ENCODE measurements around the gene RHOU.
"Not testable (repeated sequence)": the region's sequence is repeated elsewhere in the genome, so short reads cannot be mapped to it uniquely, and the experiment has no call there.

RHOU gene

DNA sequence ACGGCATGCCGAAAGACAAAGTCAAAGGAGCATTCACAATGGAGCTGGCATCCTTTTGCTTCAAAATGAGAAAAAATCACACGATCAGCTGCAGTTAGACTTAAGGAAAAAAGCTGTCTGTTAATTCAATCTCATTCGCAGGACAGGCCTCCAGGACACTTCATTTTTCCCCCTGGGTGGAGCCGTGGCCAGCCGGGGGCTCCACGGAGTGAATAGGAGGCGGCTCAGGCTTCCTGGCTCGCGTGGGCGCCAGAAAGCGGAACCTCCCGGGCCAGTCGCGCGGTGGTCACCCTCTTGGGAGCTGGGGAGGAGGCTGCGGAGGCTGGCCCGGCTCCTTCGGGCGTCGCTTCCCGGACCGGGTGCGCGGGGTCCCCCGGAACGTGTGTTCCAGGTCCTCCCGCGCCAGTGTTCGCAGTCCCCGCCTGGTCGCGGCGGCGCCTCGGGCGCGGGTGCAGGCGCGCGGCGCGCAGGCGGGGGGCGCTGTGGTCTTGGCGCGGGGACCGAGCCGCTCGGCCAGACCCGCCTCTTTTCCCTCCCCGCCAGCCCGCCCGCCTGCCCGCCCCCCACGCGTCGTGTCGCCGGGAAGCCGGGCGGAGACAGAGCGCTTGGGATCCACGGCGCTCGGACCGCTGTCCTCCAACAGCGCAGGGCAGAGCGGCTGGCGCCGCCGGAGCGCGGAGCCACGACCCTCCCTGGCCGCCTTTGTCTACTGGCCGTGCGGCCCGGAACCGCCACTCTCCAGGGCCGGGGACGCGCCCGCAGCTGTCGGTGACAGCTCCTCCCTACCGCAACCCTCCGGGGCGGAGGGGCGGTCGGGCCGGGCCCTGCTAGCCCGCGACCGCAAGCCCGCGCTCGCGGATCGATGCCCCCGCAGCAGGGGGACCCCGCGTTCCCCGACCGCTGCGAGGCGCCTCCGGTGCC, at the start of gene RHOU:
RHOU (plus strand) TSS at position 599 of the 921 bp plus-strand sequence; CDS start at position 863, 264 bp downstream.
- peak; percentile 89 for DNase-seq

DNA sequence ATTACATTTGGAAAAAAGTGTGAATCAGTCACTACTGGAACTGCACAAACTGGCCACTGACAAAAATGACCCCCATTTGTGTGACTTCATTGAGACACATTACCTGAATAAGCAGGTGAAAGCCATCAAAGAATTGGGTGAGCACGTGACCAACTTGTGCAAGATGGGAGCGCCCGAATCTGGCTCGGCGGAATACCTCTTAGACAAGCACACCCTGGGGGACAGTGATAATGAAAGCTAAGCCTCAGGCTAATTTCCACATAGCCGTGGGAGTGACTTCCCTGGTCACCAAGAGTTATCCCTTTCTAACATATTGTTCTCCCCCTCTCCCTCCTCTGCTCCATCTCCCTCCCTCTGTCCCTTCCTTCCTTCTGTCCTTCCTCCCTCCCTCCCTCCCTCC, 47.7 kb upstream of the RHOU start:
- DNase-seq, result no peak

DNA sequence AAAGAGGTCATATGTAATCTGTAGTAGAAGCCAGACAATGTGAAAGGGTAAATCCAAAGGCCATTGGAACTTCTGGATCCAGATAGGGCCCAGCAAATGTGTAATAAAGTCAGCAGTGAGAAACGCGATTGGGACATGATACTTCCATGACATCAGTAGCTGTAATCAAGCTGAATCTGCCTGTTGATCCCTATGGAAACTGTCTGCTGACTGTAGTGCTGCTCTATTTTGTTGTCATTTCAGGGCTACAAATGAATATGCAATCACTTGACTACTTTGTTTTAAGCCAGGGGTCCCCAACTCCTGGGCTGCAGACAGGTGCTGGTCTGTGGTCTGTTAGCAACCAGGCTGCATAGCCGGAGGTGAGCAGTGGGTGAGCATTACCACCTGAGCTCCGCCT, 46.0 kb upstream of the RHOU start:
- no peak for DNase-seq

DNA sequence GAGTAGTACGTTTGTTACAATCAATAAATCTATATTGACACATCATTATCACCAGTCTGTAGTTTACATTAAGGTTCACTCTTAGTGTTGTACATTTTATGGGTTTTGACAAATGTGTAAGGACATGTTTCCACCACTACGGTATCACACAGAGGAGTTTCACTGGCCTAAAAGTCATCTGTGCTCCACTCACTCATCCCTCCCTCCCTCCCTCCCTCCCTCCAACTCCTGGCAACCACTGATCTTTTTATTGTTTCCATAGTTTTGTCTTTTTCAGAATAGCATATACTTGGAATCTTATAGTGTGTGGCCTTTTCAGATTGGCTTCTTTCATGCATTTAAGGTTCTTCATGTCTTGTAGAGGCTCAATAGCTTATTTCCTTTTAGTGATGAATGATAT, 44.1 kb upstream of the RHOU start:
- no peak for DNase-seq

DNA sequence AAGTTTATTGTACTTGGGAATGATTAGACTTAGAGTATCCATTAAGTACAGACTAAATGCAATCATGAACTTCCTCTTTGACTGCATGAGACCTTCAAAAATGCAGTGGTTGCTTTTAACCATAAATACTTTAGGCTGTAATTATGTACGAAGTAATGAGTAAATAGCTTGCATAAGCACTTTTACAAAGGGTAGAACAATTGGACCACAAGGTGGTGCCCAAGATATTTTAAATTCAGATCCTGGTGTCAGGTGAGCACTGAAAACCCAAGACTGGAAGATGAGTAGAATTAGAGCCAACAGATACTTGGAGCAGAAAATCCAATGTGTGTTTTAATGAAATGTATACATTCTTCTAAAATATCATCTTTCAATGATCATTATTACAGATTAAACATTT, 43.4 kb upstream of the RHOU start:
- DNase-seq, result peak; percentile 78

DNA sequence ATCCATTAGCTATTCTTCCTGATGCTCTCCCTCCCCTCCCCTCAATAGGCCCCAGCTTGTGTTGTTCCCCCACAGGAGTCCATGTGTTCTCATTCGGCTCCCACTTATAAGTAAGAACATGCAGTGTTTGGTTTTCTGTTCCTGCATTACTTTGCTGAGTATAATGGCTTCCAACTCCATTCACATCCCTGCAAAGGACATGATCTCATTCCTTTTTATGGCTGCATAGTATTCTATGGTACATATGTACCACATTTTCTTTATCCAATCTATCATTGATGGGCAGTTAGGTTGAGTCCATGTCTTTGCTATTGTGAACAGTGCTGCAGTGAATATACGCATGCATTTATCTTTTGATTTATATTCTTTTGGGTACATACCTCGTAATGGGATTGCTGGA, 40.8 kb upstream of the RHOU start:
- DNase-seq, result not testable (repeated sequence)

DNA sequence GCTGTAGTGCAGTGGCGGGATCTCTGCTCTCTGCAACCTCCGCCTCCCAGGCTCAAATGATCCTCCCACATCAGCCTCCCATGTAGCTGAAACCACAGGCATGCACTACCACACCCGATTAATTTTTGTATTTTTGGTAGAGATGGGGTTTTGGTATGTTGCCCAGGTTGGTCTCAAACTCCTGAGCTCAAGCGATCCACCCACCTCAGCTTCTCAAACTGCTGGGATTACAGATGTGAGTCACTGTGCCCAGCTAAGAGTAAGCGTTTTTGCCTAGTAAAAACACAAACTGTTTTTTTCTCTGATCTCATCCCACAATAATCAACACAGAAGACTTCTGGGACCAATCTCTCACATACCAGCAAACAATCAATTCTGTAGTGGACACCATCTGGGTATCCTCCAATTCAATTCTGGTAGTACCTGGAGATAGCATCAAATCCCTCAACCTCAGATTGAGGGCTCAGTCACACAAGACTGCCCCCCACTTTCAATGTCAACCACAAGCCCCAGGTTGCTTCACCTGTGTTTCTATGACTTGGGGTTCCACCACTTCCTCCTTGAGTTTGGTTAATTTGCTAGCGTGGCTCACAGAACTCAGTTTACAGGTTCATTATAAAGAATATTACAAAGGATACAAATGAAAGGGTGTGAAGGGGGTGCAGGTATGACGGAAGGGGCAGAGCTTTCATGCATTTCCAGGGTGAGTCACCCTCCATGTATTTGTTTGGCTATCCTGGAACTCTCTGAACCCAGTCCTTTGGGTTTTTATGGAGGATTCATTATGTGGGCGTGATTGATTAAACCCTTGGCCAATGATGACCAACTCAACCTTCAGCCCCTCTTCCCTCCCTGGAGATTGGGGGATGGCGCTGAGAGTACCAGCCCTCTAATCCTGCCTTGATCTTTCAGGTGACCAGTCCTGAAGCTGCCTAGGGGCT, 40.0 kb upstream of the RHOU start:
- DNase-seq, result no peak

DNA sequence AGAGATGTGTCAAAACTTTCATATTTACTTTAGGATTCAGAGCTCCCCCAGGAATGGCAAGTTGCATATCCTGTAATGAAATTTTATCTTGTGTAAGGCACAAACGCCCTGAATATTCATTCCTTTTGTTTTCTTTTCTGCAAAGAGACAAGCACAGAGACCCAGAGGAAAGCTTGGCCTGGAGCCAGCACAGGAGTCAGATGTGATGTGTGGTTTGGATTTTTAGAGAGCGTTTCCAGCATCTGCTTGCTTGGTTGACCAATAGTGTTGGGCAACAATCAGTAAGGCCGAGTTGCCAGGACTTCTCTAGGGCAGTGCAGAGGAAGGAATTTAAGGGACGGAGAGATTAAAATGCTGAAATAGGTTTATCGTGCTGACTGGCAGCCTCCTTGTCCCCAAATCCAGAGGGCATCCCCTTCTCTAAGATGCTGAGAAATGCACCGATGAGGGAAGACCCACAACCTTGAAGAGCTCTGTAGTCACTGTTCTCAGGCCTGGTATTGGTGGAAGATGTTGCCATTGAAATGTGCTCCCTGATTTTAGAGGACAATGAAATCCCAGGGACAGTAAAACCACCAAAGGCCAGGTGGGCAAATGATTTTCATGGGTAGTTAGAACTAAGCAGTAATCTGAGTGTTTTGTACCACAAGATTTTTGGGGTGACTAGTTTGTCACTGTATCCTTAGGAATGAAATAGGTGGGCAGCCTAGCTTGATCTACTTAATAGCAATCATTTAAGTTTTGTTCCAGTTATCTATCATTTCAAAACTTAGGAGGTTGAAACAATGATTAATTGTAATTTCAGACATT, 37.9 kb upstream of the RHOU start:
- DNase-seq, result peak; percentile 18

DNA sequence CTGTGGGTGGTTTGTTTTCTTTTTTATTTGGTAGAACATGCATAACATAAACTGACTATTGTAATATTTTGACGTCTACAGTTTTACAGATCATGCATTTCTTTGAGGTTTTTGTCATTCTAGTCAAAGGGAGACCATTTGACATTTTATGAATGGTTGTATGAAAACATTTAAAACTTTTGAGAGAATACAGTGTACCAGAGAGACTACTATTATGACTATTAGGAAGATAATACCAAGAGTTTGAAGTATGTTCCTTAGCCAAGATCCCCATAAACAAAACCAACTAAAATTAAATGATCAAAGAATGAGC, 37.3 kb upstream of the RHOU start:
- DNase-seq, result no peak

DNA sequence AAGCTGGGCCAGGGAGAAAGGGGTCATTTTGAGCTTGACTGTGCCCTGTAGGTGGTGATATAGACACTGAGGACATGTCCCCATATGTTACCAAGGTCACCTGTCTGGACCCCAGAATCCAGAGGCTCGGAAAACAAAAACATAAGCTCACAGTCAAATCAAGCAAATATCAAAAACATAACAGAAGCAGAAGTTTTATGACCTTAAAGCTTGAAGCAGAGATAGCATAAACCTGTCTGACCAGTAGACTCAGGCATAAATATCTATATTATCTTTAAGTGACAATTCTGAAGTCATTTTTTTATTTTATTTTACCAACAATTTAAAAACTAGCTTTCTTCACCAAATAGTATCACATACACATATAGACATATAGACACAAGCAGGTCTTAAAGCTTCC, 32.8 kb upstream of the RHOU start:
- no peak for DNase-seq

DNA sequence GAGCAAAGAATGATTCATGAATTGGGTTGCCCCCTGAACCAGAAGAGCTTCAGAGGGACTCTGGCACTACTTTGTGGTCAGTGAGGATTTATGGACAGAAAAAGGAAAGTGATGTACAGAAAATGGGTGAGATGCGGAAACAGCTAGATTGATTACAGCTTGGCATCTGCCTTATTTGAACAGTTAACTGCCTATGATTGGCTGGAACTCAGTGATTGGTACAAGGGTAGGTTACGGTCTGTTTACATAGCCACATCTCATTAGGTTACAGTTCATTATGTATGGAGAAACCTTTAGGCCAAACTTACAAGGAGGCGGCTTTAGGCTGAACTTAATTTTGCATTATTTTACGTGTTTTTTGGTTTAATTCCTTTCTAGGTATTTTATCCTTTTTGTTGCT, 29.0 kb upstream of the RHOU start:
- no peak for DNase-seq

DNA sequence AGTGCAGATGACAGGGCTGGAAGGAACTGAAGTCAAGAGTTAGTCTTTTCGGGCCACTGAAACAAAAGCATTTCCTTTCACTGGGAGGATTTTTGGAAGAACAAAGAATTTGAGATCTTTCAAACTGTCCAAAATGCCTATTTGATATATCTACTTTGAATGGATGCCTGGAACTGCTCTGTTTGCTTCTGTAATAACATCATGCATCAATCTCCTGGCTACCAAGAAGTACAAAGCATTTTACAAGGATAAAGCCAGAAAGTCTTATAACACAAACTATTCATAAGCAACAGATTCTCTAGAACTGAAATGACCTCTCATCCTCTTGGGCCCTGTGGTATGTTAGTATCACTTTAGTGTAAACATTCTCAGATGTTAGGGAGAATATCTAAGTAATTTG, 18.2 kb upstream of the RHOU start:
- DNase-seq, result no peak

DNA sequence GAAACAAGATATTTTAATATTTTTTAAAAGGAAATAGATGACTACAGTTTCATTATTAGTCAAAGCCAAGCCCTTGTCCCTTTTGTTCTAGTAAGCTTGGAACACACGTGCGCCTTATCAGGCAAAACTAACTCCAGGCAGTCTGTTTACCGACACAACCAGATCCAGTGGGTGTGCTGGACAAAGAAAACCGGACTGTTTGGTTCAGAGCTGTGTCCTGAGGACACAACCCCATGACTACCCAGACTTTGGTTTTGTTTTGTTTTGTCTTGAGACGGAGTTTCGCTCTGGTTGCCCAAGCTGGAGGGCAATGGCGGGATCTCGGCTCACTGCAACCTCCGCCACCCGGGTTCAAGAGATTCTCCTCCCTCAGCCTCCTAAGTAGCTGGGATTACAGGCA, 13.9 kb upstream of the RHOU start:
- no peak for DNase-seq

DNA sequence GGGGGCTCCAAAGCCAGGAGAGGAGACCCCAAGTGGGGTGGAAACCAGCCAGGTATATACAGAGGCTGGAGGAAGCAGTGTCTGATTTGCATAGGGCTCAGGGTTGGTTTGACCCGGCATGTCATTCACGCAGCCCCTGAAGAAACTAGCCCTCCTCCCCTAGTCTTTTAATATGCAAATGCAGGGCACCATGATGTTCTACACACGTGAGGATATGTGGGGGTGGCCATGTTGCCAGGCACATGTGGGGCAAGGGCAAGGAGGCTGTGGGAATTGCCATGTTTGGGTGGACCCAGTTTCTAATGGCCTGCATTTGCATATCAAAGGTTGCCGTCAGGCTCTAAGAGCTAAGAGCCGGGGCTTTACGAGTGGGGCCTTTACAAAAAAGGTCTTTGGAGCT, 12.0 kb upstream of the RHOU start:
- DNase-seq, result no peak

DNA sequence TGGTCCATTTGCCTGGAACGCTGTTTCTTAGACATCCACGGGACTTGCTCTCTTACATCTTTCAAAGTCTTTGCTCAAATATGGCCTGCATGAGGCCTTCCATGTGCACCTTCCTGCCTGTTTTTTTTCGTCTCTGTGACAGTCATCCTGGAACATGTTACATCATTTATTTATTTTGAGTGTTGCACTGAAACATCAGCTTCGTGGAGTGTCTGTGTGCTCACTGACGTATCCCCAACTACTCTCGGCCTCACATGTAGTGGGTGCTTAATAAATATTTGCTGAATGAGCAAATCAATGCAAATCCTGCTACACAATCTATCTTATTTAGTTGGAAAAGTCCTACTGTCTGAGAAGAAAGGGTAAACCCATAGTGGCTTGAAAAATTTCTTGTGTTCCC, 11.4 kb upstream of the RHOU start:
- no peak for DNase-seq

DNA sequence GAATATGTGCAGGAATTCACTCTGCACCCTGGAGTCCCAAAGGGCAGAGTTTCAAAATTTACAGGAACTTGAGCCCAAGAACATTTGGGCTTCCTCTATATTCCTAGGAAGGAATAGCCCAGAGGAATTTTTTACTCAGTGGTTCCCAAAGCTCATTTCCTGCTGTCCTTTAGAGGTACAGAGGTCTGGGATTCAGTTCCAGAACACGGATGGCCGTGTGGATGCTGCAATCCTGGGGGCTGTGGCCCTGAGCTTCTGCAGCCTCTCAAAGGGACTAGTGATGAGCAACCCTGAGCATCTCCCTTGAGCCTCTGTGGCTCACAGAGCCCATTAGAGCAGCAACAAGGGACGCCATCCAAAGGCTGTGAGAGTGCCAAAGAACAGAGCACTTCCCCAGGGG, 10.1 kb upstream of the RHOU start:
- no peak for DNase-seq

DNA sequence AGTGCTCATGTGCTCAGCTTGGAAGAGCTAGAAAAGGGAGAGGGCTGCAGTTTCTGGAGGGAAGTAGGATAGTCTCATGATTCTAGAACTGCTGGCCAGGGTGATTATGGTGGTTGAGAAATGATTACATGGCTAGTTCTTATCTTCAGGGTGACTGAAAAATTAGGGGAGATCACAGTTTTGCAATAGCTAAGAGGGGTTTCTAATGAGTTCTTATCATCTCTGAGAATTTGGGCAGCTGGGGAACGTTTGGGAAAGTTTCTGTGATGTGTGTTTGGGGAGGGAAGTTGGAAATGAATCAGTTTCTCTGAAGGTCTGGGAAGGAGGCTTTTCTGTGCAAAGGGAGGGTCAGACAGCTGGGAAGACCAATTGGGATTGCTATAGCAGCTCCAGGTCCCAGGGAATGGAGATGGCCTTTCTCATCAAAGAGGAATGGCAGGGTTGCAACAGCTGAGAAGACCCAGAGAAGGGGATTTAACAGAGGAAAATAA, 7.6 kb upstream of the RHOU start:
- DNase-seq, result no peak

DNA sequence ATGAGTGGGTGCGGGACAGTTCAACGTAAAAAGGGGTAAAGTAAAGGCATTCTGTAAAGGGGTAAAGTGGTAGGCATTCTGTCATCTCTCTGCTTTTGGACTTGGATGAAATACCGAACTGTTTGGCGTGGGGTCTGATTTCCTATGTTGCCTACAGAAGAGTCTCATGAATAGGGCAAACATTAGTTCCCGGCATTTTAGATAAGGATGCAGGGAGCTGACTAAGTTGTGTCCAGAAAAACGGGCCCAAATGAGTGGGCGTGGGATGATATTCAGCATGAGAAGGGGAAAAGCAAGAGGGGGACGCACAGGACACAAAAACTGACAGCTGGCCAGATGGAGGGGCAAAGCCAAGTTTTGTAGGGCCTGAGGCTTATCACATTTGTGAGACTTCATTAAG, 2.9 kb upstream of the RHOU start:
- no peak for DNase-seq

DNA sequence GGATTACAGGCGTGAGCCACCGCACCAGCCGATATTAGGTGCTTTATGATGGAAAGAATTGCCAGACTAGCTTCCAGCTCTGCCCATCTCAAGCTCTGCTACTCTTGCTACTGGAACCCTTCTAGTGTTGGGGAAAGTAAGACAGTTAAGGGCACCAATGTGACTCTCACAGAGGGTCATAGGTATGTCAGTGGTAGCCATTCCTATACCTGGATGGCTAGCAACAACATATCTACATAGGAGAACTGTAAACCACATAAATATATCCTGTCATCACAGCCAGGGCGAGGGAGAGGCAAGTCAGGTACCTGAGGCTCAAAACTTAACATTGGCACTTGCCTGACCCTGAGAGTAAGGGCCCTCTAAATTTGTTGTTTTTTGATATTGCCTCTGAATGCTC, 1.7 kb upstream of the RHOU start:
- DNase-seq, result no peak

DNA sequence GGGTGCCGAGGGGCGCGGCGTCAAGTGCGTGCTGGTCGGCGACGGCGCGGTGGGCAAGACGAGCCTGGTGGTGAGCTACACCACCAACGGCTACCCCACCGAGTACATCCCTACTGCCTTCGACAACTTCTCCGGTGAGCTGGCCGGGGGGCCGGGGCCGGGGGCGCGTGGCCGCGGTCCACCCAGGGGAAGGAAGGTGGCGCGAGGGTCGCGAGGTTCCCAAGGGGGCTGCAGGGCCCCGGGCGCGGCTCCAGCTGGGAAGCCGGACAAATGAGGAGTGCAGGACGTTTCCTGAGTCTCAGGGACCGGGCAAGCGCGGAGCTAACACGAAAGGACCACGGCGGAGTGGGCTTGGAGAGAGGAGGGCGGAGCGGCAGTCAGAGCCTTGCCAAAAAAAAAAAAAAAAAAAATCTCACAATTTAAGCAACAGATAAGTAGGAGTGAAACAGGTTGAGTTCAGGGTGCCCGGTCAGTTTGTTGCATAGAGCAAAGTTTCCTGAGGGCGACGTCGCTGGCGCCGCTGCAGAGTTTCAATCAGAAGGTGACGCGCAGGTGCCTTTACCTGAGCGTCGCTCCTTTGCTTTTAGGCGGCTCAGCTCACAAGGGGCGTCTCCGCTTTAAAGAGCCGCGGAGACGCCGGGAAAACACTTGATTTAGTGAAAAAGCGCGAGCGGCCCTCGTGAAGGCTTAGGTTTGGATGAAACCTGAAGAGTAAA, 750 bp downstream of the RHOU start:
- peak; percentile 64 for DNase-seq

DNA sequence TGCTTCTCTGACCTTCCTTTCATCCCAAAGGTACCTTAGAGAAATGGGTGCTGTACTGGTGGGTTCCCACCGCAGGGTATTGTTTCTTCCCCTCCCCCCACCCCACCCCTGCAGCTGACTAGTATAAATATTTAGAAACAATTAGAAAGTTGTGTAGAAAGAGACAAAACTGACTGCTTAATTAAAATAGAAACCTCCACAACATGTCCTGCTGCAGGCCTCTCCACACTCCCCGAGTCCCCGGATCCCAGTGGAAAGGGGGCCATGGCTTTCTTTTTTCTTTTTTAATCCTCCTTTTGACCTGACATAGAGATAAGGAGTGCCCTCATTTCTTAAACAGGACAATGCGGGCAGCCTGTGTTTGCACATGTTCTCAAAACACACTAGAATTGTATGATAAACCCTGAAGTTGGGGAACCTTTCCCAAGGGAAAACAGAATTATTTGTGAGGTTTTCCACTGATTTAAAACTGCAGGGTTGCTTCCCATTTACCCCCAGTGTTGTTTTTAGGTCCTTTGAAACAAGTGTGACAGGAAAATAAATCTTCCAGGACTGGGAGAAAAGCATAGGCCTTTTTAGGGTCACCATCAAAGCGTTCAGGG, 1.7 kb downstream of the RHOU start:
- DNase-seq, result peak; percentile 35

DNA sequence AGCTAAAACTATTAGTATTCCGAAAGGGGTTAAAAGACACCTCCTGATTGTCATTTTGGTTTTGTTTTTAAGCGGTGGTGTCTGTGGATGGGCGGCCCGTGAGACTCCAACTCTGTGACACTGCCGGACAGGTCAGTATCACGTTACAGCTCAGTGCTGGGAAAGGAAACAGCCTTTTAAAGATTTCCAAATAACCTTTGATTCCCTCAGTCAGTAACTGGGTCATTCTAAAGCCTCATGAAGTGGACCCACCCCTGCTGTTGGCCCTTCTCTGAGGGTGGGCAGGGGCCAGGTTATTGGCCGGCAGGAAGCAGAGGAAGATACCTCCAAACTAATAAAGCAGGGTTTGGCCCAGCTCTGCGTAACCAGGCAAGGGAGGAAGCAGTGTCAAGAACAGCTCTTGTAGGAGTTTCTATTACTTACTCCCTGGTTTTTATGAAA, 2.3 kb downstream of the RHOU start:
- no peak for DNase-seq
